ENCODE data around the gene SPAAR.

DNA sequence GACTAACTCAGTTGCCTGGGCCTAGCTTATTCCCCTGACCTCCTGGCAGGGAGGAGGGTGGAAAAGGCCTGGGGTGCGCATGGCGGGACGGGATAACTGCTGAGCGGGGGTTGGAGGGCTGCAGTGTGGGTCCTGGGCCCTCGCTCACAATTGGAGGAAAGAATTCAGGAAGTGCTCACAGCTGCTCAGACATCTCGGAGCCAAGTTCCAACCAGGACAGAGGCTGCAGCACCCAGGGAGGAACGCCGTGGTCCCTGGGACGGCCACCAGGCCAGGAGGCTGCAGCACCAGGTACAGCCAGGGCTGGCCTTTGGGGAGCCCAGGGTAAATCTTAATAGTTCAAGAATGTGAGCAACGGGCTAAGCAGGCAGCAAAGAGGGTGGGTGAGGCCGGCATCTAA is at the start of gene SPAAR:
- TF ChIP-seq, protein P1, sequence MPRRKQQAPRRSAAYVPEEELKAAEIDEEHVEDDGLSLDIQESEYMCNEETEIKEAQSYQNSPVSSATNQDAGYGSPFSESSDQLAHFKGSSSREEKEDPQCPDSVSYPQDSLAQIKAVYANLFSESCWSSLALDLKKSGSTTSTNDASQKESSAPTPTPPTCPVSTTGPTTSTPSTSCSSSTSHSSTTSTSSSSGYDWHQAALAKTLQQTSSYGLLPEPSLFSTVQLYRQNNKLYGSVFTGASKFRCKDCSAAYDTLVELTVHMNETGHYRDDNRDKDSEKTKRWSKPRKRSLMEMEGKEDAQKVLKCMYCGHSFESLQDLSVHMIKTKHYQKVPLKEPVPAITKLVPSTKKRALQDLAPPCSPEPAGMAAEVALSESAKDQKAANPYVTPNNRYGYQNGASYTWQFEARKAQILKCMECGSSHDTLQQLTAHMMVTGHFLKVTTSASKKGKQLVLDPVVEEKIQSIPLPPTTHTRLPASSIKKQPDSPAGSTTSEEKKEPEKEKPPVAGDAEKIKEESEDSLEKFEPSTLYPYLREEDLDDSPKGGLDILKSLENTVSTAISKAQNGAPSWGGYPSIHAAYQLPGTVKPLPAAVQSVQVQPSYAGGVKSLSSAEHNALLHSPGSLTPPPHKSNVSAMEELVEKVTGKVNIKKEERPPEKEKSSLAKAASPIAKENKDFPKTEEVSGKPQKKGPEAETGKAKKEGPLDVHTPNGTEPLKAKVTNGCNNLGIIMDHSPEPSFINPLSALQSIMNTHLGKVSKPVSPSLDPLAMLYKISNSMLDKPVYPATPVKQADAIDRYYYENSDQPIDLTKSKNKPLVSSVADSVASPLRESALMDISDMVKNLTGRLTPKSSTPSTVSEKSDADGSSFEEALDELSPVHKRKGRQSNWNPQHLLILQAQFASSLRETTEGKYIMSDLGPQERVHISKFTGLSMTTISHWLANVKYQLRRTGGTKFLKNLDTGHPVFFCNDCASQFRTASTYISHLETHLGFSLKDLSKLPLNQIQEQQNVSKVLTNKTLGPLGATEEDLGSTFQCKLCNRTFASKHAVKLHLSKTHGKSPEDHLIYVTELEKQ (CRISPR knock-in tag; IDR thresholded peaks at IDR 0.05) = no peak
- TF ChIP-seq POLR2A (conservative IDR thresholded peaks at IDR 0.05) (no peak), ZNF79 (CRISPR knock-in tag; IDR thresholded peaks at IDR 0.05; ENCODE audit: low read depth) (no peak), MTF1 (CRISPR knock-in tag; IDR thresholded peaks at IDR 0.05; ENCODE audit: borderline replicate concordance) (no peak), GTF2F1 (IDR thresholded peaks at IDR 0.05; ENCODE audit: low read depth, low read length) (no peak), MYC (IDR thresholded peaks at IDR 0.05; ENCODE audit: low read depth, low read length) (no peak), MYC (CRISPR knock-in tag; IDR thresholded peaks at IDR 0.05; ENCODE audit: borderline replicate concordance, low read depth) (no peak)

All from K562 (cell line).